GM12874 (cell line): ENCODE data around the gene MATK.

Experiments
- CTCF ChIP-seq: IDR thresholded peaks from 2 replicates; pipeline ENCODE4 v1.5.1; 2011; ENCODE audit warnings: low read depth, mild to moderate bottlenecking, control low read depth, low read length, moderate library complexity; ENCODE audit not compliant: insufficient read depth

Gene MATK

GRCh38 chr19:3805859-3806258 lies 19.7 kb upstream of the MATK start:
- no peak for TF ChIP-seq CTCF

- TF ChIP-seq CTCF: no peak
Measured at GRCh38 chr19:3804429-3804828, 18.2 kb upstream of the MATK start.

GRCh38 chr19:3803986-3804385 lies 17.8 kb upstream of the MATK start:
- TF ChIP-seq CTCF: no peak

- no peak for TF ChIP-seq CTCF
Measured at GRCh38 chr19:3803114-3803888, 17.1 kb upstream of the MATK start.

- TF ChIP-seq CTCF: no peak
Measured at GRCh38 chr19:3801412-3802096, 15.4 kb upstream of the MATK start.

- no peak for TF ChIP-seq CTCF
Measured at GRCh38 chr19:3800996-3801395, 14.8 kb upstream of the MATK start.

GRCh38 chr19:3798137-3798536 lies 12.0 kb upstream of the MATK start:
- TF ChIP-seq CTCF: no peak
